C4-2B (cell line): ENCODE measurements around the gene CYB5R2.

Source experiments
- CTCF ChIP-seq: fragments of 450-650 bp; conservative IDR thresholded peaks from 2 replicates; pipeline ENCODE4 v1.5.1; 2017; ENCODE audit warnings: mild to moderate bottlenecking
- ZFX ChIP-seq: fragments of 450-650 bp; IDR thresholded peaks from 2 replicates; pipeline ENCODE4 v1.6.1; 2017

GRCh38 chr11:7665473-7666291 lies 7.6 kb downstream of the CYB5R2 start:
- peak; percentile 93 for TF ChIP-seq CTCF
- no peak for TF ChIP-seq ZFX
